ENCODE results near the gene LYRM4.

The LYRM4 gene

GRCh38 chr6:5257400-5257799 is 3.4 kb downstream of the LYRM4 start:
- Histone ChIP-seq H2AFZ (ENCODE audit: low read depth, low read length, severe bottlenecking) (no peak overlapping the region), H3K9me2 (replicated peaks; ENCODE audit: insufficient read depth, low read length) (no peaks in the 10 kb centered on the region), H3K36me3 (ENCODE audit: low read length) (peaks cover 12% of the 10 kb centered on the region), H3K4me3 (ENCODE audit: insufficient read depth, low read length, poor library complexity, severe bottlenecking) (no peak overlapping the region), H4K20me1 (ENCODE audit: low read depth, low read length) (no peaks in the 10 kb centered on the region), H3K79me2 (ENCODE audit: insufficient read depth, low read length) (peaks cover 59% of the 10 kb centered on the region), H3F3A (ENCODE audit: insufficient read depth) (peaks cover 5% of the 10 kb centered on the region), H3K9me3 (ENCODE audit: insufficient read depth, low read length) (no peaks in the 10 kb centered on the region), H3K4me2 (ENCODE audit: low read depth, low read length, poor library complexity, severe bottlenecking) (no peak overlapping the region), H3K9ac (ENCODE audit: low read length) (no peak overlapping the region), H3K27ac (ENCODE audit: low read depth, low read length) (no peak overlapping the region), H3K27me3 (ENCODE audit: low read length) (no peaks in the 10 kb centered on the region)
- no peak for TF ChIP-seq EZH2phosphoT487 (conservative IDR thresholded peaks at IDR 0.05; ENCODE audit: low read length)

GRCh38 chr6:5256952-5257351 is 3.8 kb downstream of the LYRM4 start:
- Histone ChIP-seq H4K20me1 (ENCODE audit: low read depth, low read length) (no peaks in the 10 kb centered on the region), H3K36me3 (ENCODE audit: low read length) (peaks cover 12% of the 10 kb centered on the region), H3K4me2 (ENCODE audit: low read depth, low read length, poor library complexity, severe bottlenecking) (no peak overlapping the region), H2AFZ (ENCODE audit: low read depth, low read length, severe bottlenecking) (no peak overlapping the region), H3K4me3 (ENCODE audit: insufficient read depth, low read length, poor library complexity, severe bottlenecking) (no peak overlapping the region), H3K9ac (ENCODE audit: low read length) (no peak overlapping the region), H3K27me3 (ENCODE audit: low read length) (no peaks in the 10 kb centered on the region), H3K79me2 (ENCODE audit: insufficient read depth, low read length) (peaks cover 54% of the 10 kb centered on the region), H3F3A (ENCODE audit: insufficient read depth) (peaks cover 5% of the 10 kb centered on the region), H3K9me3 (ENCODE audit: insufficient read depth, low read length) (no peaks in the 10 kb centered on the region), H3K9me2 (replicated peaks; ENCODE audit: insufficient read depth, low read length) (no peaks in the 10 kb centered on the region), H3K27ac (ENCODE audit: low read depth, low read length) (no peak overlapping the region)
- TF ChIP-seq CTCF (IDR thresholded peaks at IDR 0.05; ENCODE audit: insufficient read depth, low read length, poor library complexity, severe bottlenecking) (no peak), EZH2phosphoT487 (conservative IDR thresholded peaks at IDR 0.05; ENCODE audit: low read length) (no peak)

GRCh38 chr6:5250911-5251310 is 9.8 kb downstream of the LYRM4 start:
- Histone ChIP-seq H3K9me3 (ENCODE audit: insufficient read depth, low read length) (no peaks in the 10 kb centered on the region), H3K27me3 (ENCODE audit: low read length) (no peaks in the 10 kb centered on the region), H3K9ac (ENCODE audit: low read length) (no peak overlapping the region), H3K4me2 (ENCODE audit: low read depth, low read length, poor library complexity, severe bottlenecking) (no peak overlapping the region), H3K4me3 (ENCODE audit: insufficient read depth, low read length, poor library complexity, severe bottlenecking) (no peak overlapping the region), H3K79me2 (ENCODE audit: insufficient read depth, low read length) (peaks cover 71% of the 10 kb centered on the region), H4K20me1 (ENCODE audit: low read depth, low read length) (peaks cover 12% of the 10 kb centered on the region), H3K9me2 (replicated peaks; ENCODE audit: insufficient read depth, low read length) (no peaks in the 10 kb centered on the region), H2AFZ (ENCODE audit: low read depth, low read length, severe bottlenecking) (no peak overlapping the region), H3K36me3 (ENCODE audit: low read length) (peaks cover 6% of the 10 kb centered on the region; the same call in 1 of the 2 replicates), H3F3A (ENCODE audit: insufficient read depth) (no peaks in the 10 kb centered on the region), H3K27ac (ENCODE audit: low read depth, low read length) (no peak overlapping the region)
- TF ChIP-seq CTCF (IDR thresholded peaks at IDR 0.05; ENCODE audit: insufficient read depth, low read length, poor library complexity, severe bottlenecking) (no peak), EZH2phosphoT487 (conservative IDR thresholded peaks at IDR 0.05; ENCODE audit: low read length) (no peak)

- H3F3A ChIP-seq (ENCODE audit: insufficient read depth): no peaks in the 10 kb centered on the region
- no peak overlapping the region for H2AFZ ChIP-seq (ENCODE audit: low read depth, low read length, severe bottlenecking)
- peaks cover 12% of the 10 kb centered on the region for H4K20me1 ChIP-seq (ENCODE audit: low read depth, low read length)
- H3K27me3 ChIP-seq (ENCODE audit: low read length): no peaks in the 10 kb centered on the region
- H3K4me2 ChIP-seq (ENCODE audit: low read depth, low read length, poor library complexity, severe bottlenecking): no peak overlapping the region
- no peak for TF ChIP-seq EZH2phosphoT487 (conservative IDR thresholded peaks at IDR 0.05; ENCODE audit: low read length)
- TF ChIP-seq CTCF (IDR thresholded peaks at IDR 0.05; ENCODE audit: insufficient read depth, low read length, poor library complexity, severe bottlenecking): no peak
- peaks cover 75% of the 10 kb centered on the region for H3K79me2 ChIP-seq (ENCODE audit: insufficient read depth, low read length)
- H3K27ac ChIP-seq (ENCODE audit: low read depth, low read length): no peak overlapping the region
- H3K9me2 ChIP-seq (replicated peaks; ENCODE audit: insufficient read depth, low read length): no peaks in the 10 kb centered on the region
- no peak overlapping the region for H3K4me3 ChIP-seq (ENCODE audit: insufficient read depth, low read length, poor library complexity, severe bottlenecking)
- peaks cover 6% of the 10 kb centered on the region; the same call in 1 of the 2 replicates for H3K36me3 ChIP-seq (ENCODE audit: low read length)
- no peak overlapping the region for H3K9ac ChIP-seq (ENCODE audit: low read length)
- H3K9me3 ChIP-seq (ENCODE audit: insufficient read depth, low read length): no peaks in the 10 kb centered on the region
Measured at GRCh38 chr6:5250451-5250850, 10.3 kb downstream of the LYRM4 start.

All from SU-DHL-6 (cell line).